NCI-H1436 (cell line): ENCODE data around the gene POLR3G.

ENCODE experiments used
- DNase-seq: peaks from one replicate; lab custom pipeline; 2025; lab: John Stamatoyannopoulos, UW

POLR3G gene

GRCh38 chr5:90550963-90551362 lies 76.3 kb downstream of the POLR3G start:
- DNase-seq = no peak

- DNase-seq = no peak
Measured at GRCh38 chr5:90551376-90551775, 76.7 kb downstream of the POLR3G start.

GRCh38 chr5:90553711-90554110 lies 79.0 kb downstream of the POLR3G start:
- DNase-seq = no peak

GRCh38 chr5:90554358-90555006 lies 79.8 kb downstream of the POLR3G start:
- DNase-seq = no peak

GRCh38 chr5:90555666-90556065 lies 81.0 kb downstream of the POLR3G start:
- no peak for DNase-seq

GRCh38 chr5:90557391-90557790 lies 82.7 kb downstream of the POLR3G start:
- DNase-seq = no peak

- no peak for DNase-seq
Measured at GRCh38 chr5:90557871-90558270, 83.2 kb downstream of the POLR3G start.

- peak; percentile 96 for DNase-seq
Measured at GRCh38 chr5:90558344-90559192, 83.9 kb downstream of the POLR3G start, which contains the start of gene ADGRV1. Gene ADGRV1 (plus strand): TSS chr5:90558797. CDS start chr5:90558896, 99 bp downstream.

- DNase-seq = peak; percentile 28
Measured at GRCh38 chr5:90560771-90561170, 86.1 kb downstream of the POLR3G start.

GRCh38 chr5:90561766-90562165 lies 87.1 kb downstream of the POLR3G start:
- no peak for DNase-seq

GRCh38 chr5:90562341-90562740 lies 87.7 kb downstream of the POLR3G start:
- DNase-seq = peak; percentile 10

- peak; percentile 66 for DNase-seq
Measured at GRCh38 chr5:90563108-90563507, 88.4 kb downstream of the POLR3G start.
